HepG2 (cell line): ENCODE results near the gene EP300. TPM values are rescaled to one million over a fixed set of nuclear protein-coding genes. Genes with fewer than 3 reads are reported as not detected.
A peak's percentile ranks its signal among the peaks of the same experiment; 100 is the strongest.

Experiments used
- ASH2L ChIP-seq: fragments of 300-600, 200-600 bp; sonication (generic); IDR thresholded peaks from 2 replicates; pipeline ENCODE4 v1.7.0; 2017; ENCODE audit warnings: low read depth, mild to moderate bottlenecking, moderate library complexity, mixed read lengths, low read length; ENCODE audit not compliant: insufficient read length
- CREB1 ChIP-seq, 2 experiments: fragments of 450-650 bp in 1 of 2; IDR thresholded peaks; 2 replicates each; pipeline ENCODE4 v1.6.1; 2016 to 2017; ENCODE audit warnings: control low read depth in 1 of 2, mild to moderate bottlenecking in 1 of 2, missing compliant biosample characterization in 1 of 2, missing genetic modification characterization in 1 of 2
- DR1 ChIP-seq: sonication (generic); formaldehyde crosslinking; IDR thresholded peaks from 2 replicates; pipeline ENCODE4 v1.8.0; 2021; ENCODE audit warnings: mild to moderate bottlenecking, missing genetic modification reagents, inconsistent platforms
- FOXP1 ChIP-seq, 2 experiments: fragments of 450-650 bp in 1 of 2; IDR thresholded peaks; 2 replicates each; pipeline ENCODE4 v1.6.1; 2017 to 2018; ENCODE audit warnings: antibody characterized with exemption in 1 of 2
- FOXP4 ChIP-seq: sonication (generic); formaldehyde crosslinking; IDR thresholded peaks from 2 replicates; pipeline ENCODE4 v1.4.0; 2020; ENCODE audit warnings: missing genetic modification reagents
- IRX3 ChIP-seq: sonication (generic); formaldehyde crosslinking; IDR thresholded peaks from 2 replicates; pipeline ENCODE4 v1.8.1; 2023; ENCODE audit warnings: mild to moderate bottlenecking, low read depth, missing genetic modification reagents, borderline replicate concordance
- KDM6A ChIP-seq: IDR thresholded peaks from 2 replicates; pipeline ENCODE4 v1.6.1; 2016; ENCODE audit warnings: low read depth
- MED8 ChIP-seq: sonication (generic); formaldehyde crosslinking; IDR thresholded peaks from 2 replicates; pipeline ENCODE4 v1.8.1; 2023; ENCODE audit warnings: mild to moderate bottlenecking, missing genetic modification reagents; ENCODE audit not compliant: insufficient replicate concordance
- NCOR1 ChIP-seq: fragments of 200-600 bp; sonication (generic); IDR thresholded peaks from 2 replicates; pipeline ENCODE4 v1.7.0; 2017; ENCODE audit warnings: antibody characterized with exemption, low read length, borderline replicate concordance
- POGK ChIP-seq: sonication (generic); formaldehyde crosslinking; conservative IDR thresholded peaks from 2 replicates; pipeline ENCODE4 v1.8.0; 2022; ENCODE audit warnings: mild to moderate bottlenecking, moderate library complexity, missing genetic modification reagents
- POLR2G ChIP-seq: fragments of 200-400 bp; formaldehyde crosslinking; IDR thresholded peaks from 2 replicates; pipeline ENCODE4 v1.6.1; 2018; ENCODE audit warnings: mild to moderate bottlenecking, low read depth, low read length, moderate library complexity
- TEAD2 ChIP-seq: sonication (generic); formaldehyde crosslinking; IDR thresholded peaks from 2 replicates; pipeline ENCODE4 v1.9.0; 2021; ENCODE audit warnings: missing genetic modification reagents
- TFDP1 ChIP-seq: IDR thresholded peaks from 2 replicates; pipeline ENCODE4 v1.6.1; 2016; ENCODE audit warnings: missing compliant biosample characterization, missing genetic modification reagents, borderline replicate concordance
- XRCC5 ChIP-seq: fragments of 200-400 bp; formaldehyde crosslinking; optimal IDR thresholded peaks from 2 replicates; pipeline ENCODE3; 2017; ENCODE audit warnings: mild to moderate bottlenecking, low read length
- ZBTB21 ChIP-seq: sonication (generic); formaldehyde crosslinking; IDR thresholded peaks from 2 replicates; pipeline ENCODE4 v1.4.0; 2020; ENCODE audit warnings: missing genetic modification reagents
- ZBTB7B ChIP-seq: sonication (generic); formaldehyde crosslinking; IDR thresholded peaks from 2 replicates; pipeline ENCODE4 v1.4.0; 2020; ENCODE audit warnings: missing genetic modification reagents
- ZMYM3 ChIP-seq: sonication (generic); formaldehyde crosslinking; IDR thresholded peaks from 2 replicates; pipeline ENCODE4 v1.5.1; 2020; ENCODE audit warnings: mild to moderate bottlenecking, missing genetic modification reagents
- ZNF225 ChIP-seq: sonication (generic); formaldehyde crosslinking; IDR thresholded peaks from 2 replicates; pipeline ENCODE4 v1.4.0; 2020; ENCODE audit warnings: mild to moderate bottlenecking, missing genetic modification reagents
- ZNF572 ChIP-seq: sonication (generic); formaldehyde crosslinking; IDR thresholded peaks from 2 replicates; pipeline ENCODE4 v1.5.1; 2020; ENCODE audit warnings: mild to moderate bottlenecking, missing genetic modification reagents
- polyA plus RNA-seq, 8 experiments: library from polyadenylated mRNA; depleted of rRNA in 3 of 8; stranded (reverse) in 7 of 8; unstranded in 1 of 8; fragments of >200 nt; fragmentation: Illumina TruSeq in 4 of 8; extraction: Trizol in 4 of 8; gene quantifications; 2 replicates each; pipeline versions ENCODE4 v1.2.1 to v1.2.3, GENCODE V29; 2011 to 2016; ENCODE audit warnings: low read depth in 4 of 8, missing spikeins in 1 of 8, mixed read lengths in 1 of 8; ENCODE audit not compliant: insufficient read depth in 1 of 8
- total RNA-seq, 5 experiments: library from RNA; depleted of rRNA; stranded (reverse); fragments of >200 nt; fragmentation: Illumina TruSeq; extraction: Trizol; gene quantifications; 2 replicates each; pipeline ENCODE4 v1.2.3, GENCODE V29; 2016; ENCODE audit warnings: low read depth in 1 of 5
- TF ChIP-seq, protein P1 (sequence below): sonication (generic); formaldehyde crosslinking; IDR thresholded peaks from 2 replicates; pipeline ENCODE4 v1.4.0; 2020; ENCODE audit warnings: missing genetic modification reagents, mild to moderate bottlenecking, borderline replicate concordance
- TF ChIP-seq, protein P2 (sequence below): IDR thresholded peaks from 2 replicates; pipeline ENCODE4 v1.6.1; 2012; ENCODE audit warnings: inconsistent platforms

The EP300 gene
- total and polyA plus RNA-seq, 2 of the 13 experiments (the other 11 are each of a cell fraction or from before 2014, with no cell fraction given) = 13.6 to 14.9 TPM

- TF ChIP-seq POGK (CRISPR knock-in tag) (0 out of 2 replicates have a peak, but pooled peaks have one; percentile 42), ZNF572 (CRISPR knock-in tag) (no peak), CREB1 (IDR thresholded peaks at IDR 0.05) (peak; percentile 32; the same call in 1 of the 2 replicates), CREB1 (CRISPR knock-in tag; IDR thresholded peaks at IDR 0.05) (peak; percentile 79), TFDP1 (CRISPR knock-in tag) (no peak), ZNF225 (no peak), ASH2L (peak; percentile 81), FOXP4 (CRISPR knock-in tag) (peak; percentile 60), ZBTB21 (CRISPR knock-in tag) (no peak), FOXP1 (IDR thresholded peaks at IDR 0.05) (no peak), FOXP1 (CRISPR knock-in tag; IDR thresholded peaks at IDR 0.05) (no peak), KDM6A (no peak), ZMYM3 (no peak; the same call in 1 of the 2 replicates), TEAD2 (CRISPR knock-in tag) (no peak), MED8 (no peak), IRX3 (CRISPR knock-in tag) (peak; percentile 50; the same call in 1 of the 2 replicates), NCOR1 (peak; percentile 48; the same call in 1 of the 2 replicates), POLR2G (peak; percentile 87), ZBTB7B (CRISPR knock-in tag) (no peak; the same call in 1 of the 2 replicates), XRCC5 (no peak), DR1 (CRISPR knock-in tag) (no peak)
- TF ChIP-seq, protein P1, sequence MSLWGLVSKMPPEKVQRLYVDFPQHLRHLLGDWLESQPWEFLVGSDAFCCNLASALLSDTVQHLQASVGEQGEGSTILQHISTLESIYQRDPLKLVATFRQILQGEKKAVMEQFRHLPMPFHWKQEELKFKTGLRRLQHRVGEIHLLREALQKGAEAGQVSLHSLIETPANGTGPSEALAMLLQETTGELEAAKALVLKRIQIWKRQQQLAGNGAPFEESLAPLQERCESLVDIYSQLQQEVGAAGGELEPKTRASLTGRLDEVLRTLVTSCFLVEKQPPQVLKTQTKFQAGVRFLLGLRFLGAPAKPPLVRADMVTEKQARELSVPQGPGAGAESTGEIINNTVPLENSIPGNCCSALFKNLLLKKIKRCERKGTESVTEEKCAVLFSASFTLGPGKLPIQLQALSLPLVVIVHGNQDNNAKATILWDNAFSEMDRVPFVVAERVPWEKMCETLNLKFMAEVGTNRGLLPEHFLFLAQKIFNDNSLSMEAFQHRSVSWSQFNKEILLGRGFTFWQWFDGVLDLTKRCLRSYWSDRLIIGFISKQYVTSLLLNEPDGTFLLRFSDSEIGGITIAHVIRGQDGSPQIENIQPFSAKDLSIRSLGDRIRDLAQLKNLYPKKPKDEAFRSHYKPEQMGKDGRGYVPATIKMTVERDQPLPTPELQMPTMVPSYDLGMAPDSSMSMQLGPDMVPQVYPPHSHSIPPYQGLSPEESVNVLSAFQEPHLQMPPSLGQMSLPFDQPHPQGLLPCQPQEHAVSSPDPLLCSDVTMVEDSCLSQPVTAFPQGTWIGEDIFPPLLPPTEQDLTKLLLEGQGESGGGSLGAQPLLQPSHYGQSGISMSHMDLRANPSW (CRISPR knock-in tag) = no peak
- TF ChIP-seq, protein P2, sequence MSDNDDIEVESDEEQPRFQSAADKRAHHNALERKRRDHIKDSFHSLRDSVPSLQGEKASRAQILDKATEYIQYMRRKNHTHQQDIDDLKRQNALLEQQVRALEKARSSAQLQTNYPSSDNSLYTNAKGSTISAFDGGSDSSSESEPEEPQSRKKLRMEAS = no peak
Observed at GRCh38 chr22:41091132-41092022, 1.0 kb upstream of the EP300 start (continued).
